ENCODE data around the gene DGLUCY. TPM values are rescaled to one million over a fixed set of nuclear protein-coding genes. Genes with fewer than 3 reads are reported as not detected.
"Not testable (repeated sequence)": the region's sequence is repeated elsewhere in the genome, so short reads cannot be mapped to it uniquely, and the experiment has no call there.

The DGLUCY gene
- total RNA-seq, 1 experiment from 2014 or later, result 67.0 TPM

GRCh38 chr14:91182753-91183152 is 68.9 kb downstream of the DGLUCY start:
- intact Hi-C loops (cut with micrococcal nuclease); H3K4me1 ChIP-seq (ENCODE audit: control insufficient read depth in 1 of 2, insufficient read depth in 2 of 2, low read length in 2 of 2); RAD21 ChIA-PET (ENCODE audit: low non-redundant PET in 1 of 2, low total read pairs in 2 of 2, uncharacterized antibody in 2 of 2, unreplicated experiment in 2 of 2); H3K4me3 ChIP-seq (replicated peaks in 1 of 2; ENCODE audit: low read depth in 1 of 2, low read length in 2 of 2); H3K9me3 ChIP-seq (ENCODE audit: control insufficient read depth in 1 of 2, insufficient read depth in 1 of 2, low read depth in 1 of 2, low read length in 2 of 2); DNase-seq (ENCODE audit: low read depth, low spot score); H3K79me2 ChIP-seq (ENCODE audit: insufficient read depth, low read length); H3K9me2 ChIP-seq (ENCODE audit: insufficient read depth); BruUV-seq (replicated peaks); ATAC-seq; POLR2A ChIA-PET; H3K9ac ChIP-seq (ENCODE audit: low read length); H3K27ac ChIP-seq (ENCODE audit: low read depth, low read length); H3K27me3 ChIP-seq (ENCODE audit: insufficient read depth, low read length); H2AFZ ChIP-seq (ENCODE audit: low read depth, low read length, poor library complexity, severe bottlenecking); H3K4me2 ChIP-seq (ENCODE audit: low read length); H4K20me1 ChIP-seq (ENCODE audit: insufficient read depth): not testable (repeated sequence)
- CTCF ChIA-PET, result interaction anchor here (3.3 kb wide), 1 partner anchor 10 kb away, joined by 10 read pairs; no protein-coding TSS in a partner anchor
- peaks cover 18 to 22% of the 10 kb centered on the region in 2 experiments for H3K36me3 ChIP-seq (ENCODE audit: control insufficient read depth in 1 of 2, insufficient read depth in 2 of 2, low read length in 2 of 2)

- intact Hi-C loops (cut with micrococcal nuclease), result no loop called here
These were observed 70.7 kb downstream of the DGLUCY start for GRCh38 chr14:91184559-91184958.

More at GRCh38 chr14:91184559-91184958, 70.7 kb downstream of the DGLUCY start:
- Histone ChIP-seq H3K4me3 (replicated peaks in 1 of 2; ENCODE audit: low read depth in 1 of 2, low read length in 2 of 2) (no peak overlapping the region), H3K27ac (ENCODE audit: low read depth, low read length) (no peak overlapping the region), H3K27me3 (ENCODE audit: insufficient read depth, low read length) (no peaks in the 10 kb centered on the region), H2AFZ (ENCODE audit: low read depth, low read length, poor library complexity, severe bottlenecking) (no peak overlapping the region), H3K79me2 (ENCODE audit: insufficient read depth, low read length) (no peaks in the 10 kb centered on the region), H3K9ac (ENCODE audit: low read length) (no peak overlapping the region), H3K4me1 (ENCODE audit: control insufficient read depth in 1 of 2, insufficient read depth in 2 of 2, low read length in 2 of 2) (no peaks in the 10 kb centered on the region), H3K36me3 (ENCODE audit: control insufficient read depth in 1 of 2, insufficient read depth in 2 of 2, low read length in 2 of 2) (peaks cover 22 to 33% of the 10 kb centered on the region in 2 experiments), H3K9me2 (ENCODE audit: insufficient read depth) (no peaks in the 10 kb centered on the region), H4K20me1 (ENCODE audit: insufficient read depth) (no peaks in the 10 kb centered on the region), H3K4me2 (ENCODE audit: low read length) (no peak overlapping the region), H3K9me3 (ENCODE audit: control insufficient read depth in 1 of 2, insufficient read depth in 1 of 2, low read depth in 1 of 2, low read length in 2 of 2) (no peaks in the 10 kb centered on the region)
- RAD21 ChIA-PET (ENCODE audit: low non-redundant PET in 1 of 2, low total read pairs in 2 of 2, uncharacterized antibody in 2 of 2, unreplicated experiment in 2 of 2), result no interaction called here
- no peak for TF ChIP-seq SRF (IDR thresholded peaks at IDR 0.05; ENCODE audit: low read depth)
- no peak for TF ChIP-seq RAD21 (IDR thresholded peaks at IDR 0.05; ENCODE audit: low read depth)
- no peak for TF ChIP-seq CTCF (IDR thresholded peaks at IDR 0.05 in 2 of 3, conservative IDR thresholded peaks at IDR 0.05 in 1 of 3; ENCODE audit: borderline replicate concordance in 1 of 3, insufficient read depth in 1 of 3, low read depth in 2 of 3, low read length in 2 of 3)
- TF ChIP-seq ZBTB33 (IDR thresholded peaks at IDR 0.05; ENCODE audit: extremely low read depth, insufficient replicate concordance, low read length), result no peak
- no peak for DNase-seq (ENCODE audit: low read depth, low spot score)
- no TSS peak for BruUV-seq (replicated peaks)
- CTCF ChIA-PET, result interaction anchor here (3.3 kb wide), 1 partner anchor 11 kb away, joined by 10 read pairs; no protein-coding TSS in a partner anchor
- POLR2A ChIA-PET, result no interaction called here
- ATAC-seq, result no peak
